HL-60 (cell line): ENCODE data around the gene SLC46A1.

Experiments used
- DNase-seq, 2 experiments: peaks; one replicate each; pipeline ENCODE4 v3.0.0-alpha.2; 2010 to 2020; ENCODE audit warnings: low read depth in 1 of 2, low spot score in 1 of 2
- H3K27ac ChIP-seq: fragments of 250-450 bp; sonication (Bioruptor Pico); replicated peaks from 2 replicates; pipeline ENCODE4 v1.5.1; 2020; ENCODE audit warnings: mild to moderate bottlenecking, moderate library complexity
- H3K27me3 ChIP-seq: fragments of 250-450 bp; sonication (Bioruptor Pico); 2 replicates; pipeline ENCODE4 v1.5.1; 2021; ENCODE audit warnings: mild to moderate bottlenecking, moderate library complexity; ENCODE audit not compliant: insufficient read depth, poor library complexity, severe bottlenecking
- H3K4me3 ChIP-seq: replicated peaks from 2 replicates; pipeline ENCODE4 v1.5.1; 2011; ENCODE audit warnings: mild to moderate bottlenecking, control low read depth, low read length; ENCODE audit not compliant: insufficient read depth
- GABPA ChIP-seq: IDR thresholded peaks from 2 replicates; pipeline ENCODE4 v1.6.1; 2012; ENCODE audit warnings: low read depth
- POLR2AphosphoS5 ChIP-seq: IDR thresholded peaks from 2 replicates; pipeline ENCODE4 v1.6.1; 2012; ENCODE audit warnings: low read depth
- REST ChIP-seq: IDR thresholded peaks from 2 replicates; pipeline ENCODE4 v1.6.1; 2012; ENCODE audit warnings: low read depth; ENCODE audit not compliant: insufficient replicate concordance
- SPI1 ChIP-seq: IDR thresholded peaks from 2 replicates; pipeline ENCODE4 v1.6.1; 2012; ENCODE audit warnings: low read depth, mild to moderate bottlenecking, borderline replicate concordance
- TF ChIP-seq, protein P1 (sequence below): IDR thresholded peaks from one replicate; pipeline ENCODE4 v1.5.1; 2011; ENCODE audit warnings: low read length, control low read depth, inconsistent platforms; ENCODE audit not compliant: insufficient read depth

SLC46A1 gene

DNA sequence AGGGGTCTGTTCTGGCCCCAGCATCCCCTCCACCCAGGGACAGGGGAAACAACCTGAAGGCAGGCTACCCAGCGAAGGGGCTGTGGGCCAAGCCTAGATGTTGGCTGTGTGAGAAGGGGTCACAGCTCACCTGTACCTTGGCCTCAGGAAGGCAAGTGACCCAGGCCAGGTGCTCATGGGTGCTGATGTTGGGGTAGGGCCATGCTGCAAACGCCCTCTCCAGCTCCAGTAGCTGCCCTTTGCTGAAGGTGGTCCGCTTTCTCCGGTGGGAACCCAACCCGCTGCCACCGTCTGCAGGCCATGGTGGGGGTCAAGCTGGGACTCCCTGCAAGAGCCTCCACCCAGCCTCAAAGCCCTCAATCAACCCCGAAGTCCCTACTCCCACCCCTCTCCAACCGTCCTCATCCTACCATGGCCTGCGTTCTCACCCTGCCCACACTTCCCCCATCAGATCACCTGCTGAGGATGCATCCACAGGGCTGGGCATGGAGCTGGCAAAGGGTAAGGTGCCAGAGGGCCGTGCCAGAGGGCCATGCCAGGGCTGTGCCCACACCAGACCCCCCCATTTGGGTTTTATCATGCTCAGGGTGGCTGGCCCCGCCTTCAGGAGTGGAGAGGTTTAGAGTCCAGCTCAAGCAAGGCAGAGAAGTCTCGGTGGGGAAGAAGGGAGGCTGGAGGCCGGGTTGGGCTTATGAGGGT lies 41.2 kb downstream of the SLC46A1 start, which contains the start of gene SEBOX:
TSS of gene SEBOX (minus strand) at position 535 of the 699 bp plus-strand sequence. CDS start at position 487, 48 bp downstream.
- DNase-seq = no peak
- TF ChIP-seq, protein P1, sequence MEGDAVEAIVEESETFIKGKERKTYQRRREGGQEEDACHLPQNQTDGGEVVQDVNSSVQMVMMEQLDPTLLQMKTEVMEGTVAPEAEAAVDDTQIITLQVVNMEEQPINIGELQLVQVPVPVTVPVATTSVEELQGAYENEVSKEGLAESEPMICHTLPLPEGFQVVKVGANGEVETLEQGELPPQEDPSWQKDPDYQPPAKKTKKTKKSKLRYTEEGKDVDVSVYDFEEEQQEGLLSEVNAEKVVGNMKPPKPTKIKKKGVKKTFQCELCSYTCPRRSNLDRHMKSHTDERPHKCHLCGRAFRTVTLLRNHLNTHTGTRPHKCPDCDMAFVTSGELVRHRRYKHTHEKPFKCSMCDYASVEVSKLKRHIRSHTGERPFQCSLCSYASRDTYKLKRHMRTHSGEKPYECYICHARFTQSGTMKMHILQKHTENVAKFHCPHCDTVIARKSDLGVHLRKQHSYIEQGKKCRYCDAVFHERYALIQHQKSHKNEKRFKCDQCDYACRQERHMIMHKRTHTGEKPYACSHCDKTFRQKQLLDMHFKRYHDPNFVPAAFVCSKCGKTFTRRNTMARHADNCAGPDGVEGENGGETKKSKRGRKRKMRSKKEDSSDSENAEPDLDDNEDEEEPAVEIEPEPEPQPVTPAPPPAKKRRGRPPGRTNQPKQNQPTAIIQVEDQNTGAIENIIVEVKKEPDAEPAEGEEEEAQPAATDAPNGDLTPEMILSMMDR = no peak
- TF ChIP-seq GABPA (no peak), REST (no peak), POLR2AphosphoS5 (no peak), SPI1 (no peak)
- Histone ChIP-seq H3K27ac (no peak within 1 kb of the TSS), H3K27me3 (no peaks in the 10 kb centered on the region), H3K4me3 (no peak within 1 kb of the TSS)

DNA sequence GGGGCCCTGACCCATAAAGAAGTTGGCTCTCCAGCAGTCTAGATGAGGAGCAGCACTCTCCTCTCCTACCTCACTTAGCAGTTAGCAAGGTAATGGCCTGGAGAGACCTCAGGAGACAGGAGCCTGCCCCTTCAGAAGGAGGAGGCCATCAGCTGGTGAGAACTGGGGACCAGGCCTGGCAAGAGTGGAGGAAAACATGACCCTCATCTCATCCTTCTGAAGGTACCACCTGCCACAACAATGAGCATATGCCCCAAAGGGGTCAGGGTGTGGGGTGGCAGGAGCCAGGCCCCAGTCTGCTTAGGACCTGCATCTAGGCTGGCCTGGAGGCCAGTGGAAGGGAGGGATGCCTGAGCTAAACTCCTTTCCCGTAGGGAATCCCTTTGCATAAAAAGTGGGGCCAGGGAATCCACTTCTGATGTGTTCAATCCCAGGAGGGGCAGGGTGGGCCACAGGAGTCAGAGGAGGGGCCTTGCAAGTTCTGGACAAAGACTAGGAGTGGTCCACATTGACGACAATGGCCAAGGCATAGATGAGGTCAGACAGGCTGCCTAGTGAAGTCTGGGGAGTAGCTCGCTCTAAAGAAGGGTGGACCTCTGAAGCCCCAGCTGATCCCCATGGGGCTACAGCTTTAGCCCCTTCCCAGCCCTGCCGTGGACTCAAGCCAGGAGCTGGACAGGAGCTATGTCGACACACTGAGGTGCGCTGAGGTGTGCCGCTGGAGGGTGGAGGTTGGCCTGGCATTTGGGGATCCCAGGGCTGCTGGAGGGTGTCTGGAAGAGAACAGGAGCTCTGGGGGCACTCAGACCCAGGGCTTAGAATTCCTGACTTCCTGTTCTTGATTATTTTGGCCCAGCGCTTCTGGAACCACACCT lies 42.0 kb downstream of the SLC46A1 start:
- no peaks in the 10 kb centered on the region for H3K27me3 ChIP-seq
- no peak for DNase-seq
- TF ChIP-seq SPI1 = no peak
- TF ChIP-seq REST = no peak
- TF ChIP-seq GABPA = no peak
- TF ChIP-seq, protein P1 = no peak

DNA sequence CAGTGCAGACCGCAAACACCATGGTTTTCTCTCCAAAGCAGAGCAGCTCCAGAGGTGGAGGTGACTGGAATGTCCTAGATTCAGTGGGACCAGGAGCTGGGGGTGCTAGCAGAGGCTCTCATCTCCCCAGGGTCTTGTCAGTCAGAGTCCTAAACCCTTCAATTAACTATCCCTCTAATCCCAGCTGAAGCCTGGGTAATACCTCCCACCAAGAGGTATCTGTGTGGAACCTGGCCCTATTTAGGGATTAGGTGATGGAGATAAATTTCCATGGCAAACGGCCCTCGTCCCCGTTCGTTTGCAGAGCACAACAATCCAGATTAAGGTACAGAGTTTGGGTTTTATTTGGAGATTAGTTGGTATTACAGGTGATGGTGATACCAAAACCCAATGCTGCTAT lies 42.8 kb downstream of the SLC46A1 start:
- DNase-seq = no peak
- no peak overlapping the region for H3K27ac ChIP-seq
- TF ChIP-seq REST (no peak), SPI1 (no peak), GABPA (no peak), POLR2AphosphoS5 (no peak)
- TF ChIP-seq, protein P1 = no peak
- no peaks in the 10 kb centered on the region for H3K27me3 ChIP-seq
- no peak overlapping the region for H3K4me3 ChIP-seq

More for the DNA sequence above, 42.0 kb downstream of the SLC46A1 start:
- Histone ChIP-seq H3K27ac (no peak overlapping the region), H3K4me3 (no peak overlapping the region)
